ENCODE results near the gene KIAA1217.

The KIAA1217 gene

GRCh38 chr10:24288581-24288980 is 79.6 kb downstream of the KIAA1217 start:
- DNase-seq (ENCODE audit: extremely low read depth in 1 of 2, low read depth in 1 of 2), result no peak

GRCh38 chr10:24289235-24289634 is 80.3 kb downstream of the KIAA1217 start:
- no peak for DNase-seq (ENCODE audit: extremely low read depth in 1 of 2, low read depth in 1 of 2)

- DNase-seq (ENCODE audit: extremely low read depth in 1 of 2, low read depth in 1 of 2), result no peak
Observed at GRCh38 chr10:24292304-24293293, 83.7 kb downstream of the KIAA1217 start.

- no peak for DNase-seq (ENCODE audit: extremely low read depth in 1 of 2, low read depth in 1 of 2)
Observed at GRCh38 chr10:24299578-24300260, 90.8 kb downstream of the KIAA1217 start.

GRCh38 chr10:24303522-24304310 is 94.8 kb downstream of the KIAA1217 start:
- no peak for DNase-seq (ENCODE audit: extremely low read depth in 1 of 2, low read depth in 1 of 2)

GRCh38 chr10:24305551-24306506 is 96.9 kb downstream of the KIAA1217 start:
- DNase-seq (ENCODE audit: extremely low read depth in 1 of 2, low read depth in 1 of 2), result no peak

GRCh38 chr10:24306507-24306875 is 97.6 kb downstream of the KIAA1217 start:
- DNase-seq (ENCODE audit: extremely low read depth in 1 of 2, low read depth in 1 of 2), result no peak

GRCh38 chr10:24307116-24307515 is 98.2 kb downstream of the KIAA1217 start:
- DNase-seq (ENCODE audit: extremely low read depth in 1 of 2, low read depth in 1 of 2), result no peak

- no peak for DNase-seq (ENCODE audit: extremely low read depth in 1 of 2, low read depth in 1 of 2)
Observed at GRCh38 chr10:24307696-24308485, 99.0 kb downstream of the KIAA1217 start.

GRCh38 chr10:24310104-24310503 is 101.2 kb downstream of the KIAA1217 start:
- no peak for DNase-seq (ENCODE audit: extremely low read depth in 1 of 2, low read depth in 1 of 2)

GRCh38 chr10:24311888-24312287 is 103.0 kb downstream of the KIAA1217 start:
- DNase-seq (ENCODE audit: extremely low read depth in 1 of 2, low read depth in 1 of 2), result no peak

GRCh38 chr10:24313283-24313682 is 104.3 kb downstream of the KIAA1217 start:
- DNase-seq (ENCODE audit: extremely low read depth in 1 of 2, low read depth in 1 of 2), result no peak

- no peak for DNase-seq (ENCODE audit: extremely low read depth in 1 of 2, low read depth in 1 of 2)
Observed at GRCh38 chr10:24315211-24315610, 106.3 kb downstream of the KIAA1217 start.

GRCh38 chr10:24318517-24318916 is 109.6 kb downstream of the KIAA1217 start:
- no peak for DNase-seq (ENCODE audit: extremely low read depth in 1 of 2, low read depth in 1 of 2)

GRCh38 chr10:24320373-24320772 is 111.4 kb downstream of the KIAA1217 start:
- DNase-seq (ENCODE audit: extremely low read depth in 1 of 2, low read depth in 1 of 2), result no peak

GRCh38 chr10:24324651-24325050 is 115.7 kb downstream of the KIAA1217 start:
- DNase-seq (ENCODE audit: extremely low read depth in 1 of 2, low read depth in 1 of 2), result no peak

GRCh38 chr10:24331457-24331856 is 122.5 kb downstream of the KIAA1217 start:
- no peak for DNase-seq (ENCODE audit: extremely low read depth in 1 of 2, low read depth in 1 of 2)

- no peak for DNase-seq (ENCODE audit: extremely low read depth in 1 of 2, low read depth in 1 of 2)
Observed at GRCh38 chr10:24333736-24334135, 124.8 kb downstream of the KIAA1217 start.

GRCh38 chr10:24334279-24334939 is 125.5 kb downstream of the KIAA1217 start:
- DNase-seq (ENCODE audit: extremely low read depth in 1 of 2, low read depth in 1 of 2), result no peak
